Mesendoderm (in vitro differentiated cells): Measurements from ENCODE around the gene TLN1.

Source experiments
- DNase-seq: peaks from one replicate; pipeline ENCODE4 v3.0.0; 2013
- H2AK5ac ChIP-seq: 2 replicates; pipeline ENCODE4 v1.6.1; 2013; ENCODE audit warnings: low read length, inconsistent platforms
- H2BK120ac ChIP-seq: 2 replicates; pipeline ENCODE4 v1.6.1; 2013; ENCODE audit warnings: low read depth, mild to moderate bottlenecking, low read length, moderate library complexity, mixed read lengths
- H2BK15ac ChIP-seq: replicated peaks from 2 replicates; pipeline ENCODE4 v1.6.1; 2013; ENCODE audit warnings: low read depth, mild to moderate bottlenecking, moderate library complexity
- H2BK5ac ChIP-seq: 2 replicates; pipeline ENCODE4 v1.6.1; 2013; ENCODE audit warnings: low read length, inconsistent platforms
- H3K18ac ChIP-seq: 2 replicates; pipeline ENCODE4 v1.6.1; 2013; ENCODE audit warnings: mild to moderate bottlenecking, low read length, mixed read lengths
- H3K23ac ChIP-seq: one replicate; pipeline ENCODE4 v1.6.1; 2013; ENCODE audit warnings: low read length
- H3K27ac ChIP-seq: 2 replicates; pipeline ENCODE4 v1.5.1; 2013; ENCODE audit warnings: low read depth, mild to moderate bottlenecking, inconsistent platforms, low read length, moderate library complexity
- H3K27me3 ChIP-seq: 2 replicates; pipeline ENCODE4 v1.6.1; 2013; ENCODE audit warnings: low read length, control low read depth, mild to moderate bottlenecking, inconsistent platforms; ENCODE audit not compliant: insufficient read depth, poor library complexity
- H3K36me3 ChIP-seq: 2 replicates; pipeline ENCODE4 v1.6.1; 2013; ENCODE audit warnings: low read length, inconsistent platforms; ENCODE audit not compliant: control insufficient read depth, insufficient read depth
- H3K4ac ChIP-seq: one replicate; pipeline ENCODE4 v1.6.1; 2013; ENCODE audit warnings: low read depth, mild to moderate bottlenecking, low read length, moderate library complexity
- H3K4me1 ChIP-seq: 2 replicates; pipeline ENCODE4 v1.6.1; 2013; ENCODE audit warnings: low read depth, low read length, inconsistent platforms; ENCODE audit not compliant: control insufficient read depth
- H3K4me2 ChIP-seq: 2 replicates; pipeline ENCODE4 v1.6.1; 2013; ENCODE audit warnings: low read length
- H3K4me3 ChIP-seq: 2 replicates; pipeline ENCODE4 v1.5.1; 2013; ENCODE audit warnings: mild to moderate bottlenecking, low read length
- H3K56ac ChIP-seq: one replicate; pipeline ENCODE4 v1.6.1; 2013; ENCODE audit warnings: low read length
- H3K79me1 ChIP-seq: 2 replicates; pipeline ENCODE4 v1.6.1; 2013; ENCODE audit warnings: low read length, inconsistent platforms
- H3K79me2 ChIP-seq: 2 replicates; pipeline ENCODE4 v1.6.1; 2013; ENCODE audit warnings: mild to moderate bottlenecking, low read length; ENCODE audit not compliant: control insufficient read depth, insufficient read depth
- H3K9ac ChIP-seq: 2 replicates; pipeline ENCODE4 v1.6.1; 2013; ENCODE audit warnings: low read length, inconsistent platforms
- H4K5ac ChIP-seq: one replicate; pipeline ENCODE4 v1.6.1; 2013; ENCODE audit warnings: low read length
- H4K8ac ChIP-seq: one replicate; pipeline ENCODE4 v1.6.1; 2013; ENCODE audit warnings: low read depth, mild to moderate bottlenecking, control low read depth, low read length, moderate library complexity
- WGBS: extraction: QIAGEN DNeasy Blood & Tissue Kit; methylation state at CpG from one replicate; pipeline ENCODE4 v1.1.7; 2013; ENCODE audit warnings: low lambda C conversion rate, missing lambda C conversion rate; ENCODE audit not compliant: insufficient coverage; ENCODE audit errors: extremely low coverage; 5-methylcytosine and 5-hydroxymethylcytosine counted together

Gene TLN1

DNA sequence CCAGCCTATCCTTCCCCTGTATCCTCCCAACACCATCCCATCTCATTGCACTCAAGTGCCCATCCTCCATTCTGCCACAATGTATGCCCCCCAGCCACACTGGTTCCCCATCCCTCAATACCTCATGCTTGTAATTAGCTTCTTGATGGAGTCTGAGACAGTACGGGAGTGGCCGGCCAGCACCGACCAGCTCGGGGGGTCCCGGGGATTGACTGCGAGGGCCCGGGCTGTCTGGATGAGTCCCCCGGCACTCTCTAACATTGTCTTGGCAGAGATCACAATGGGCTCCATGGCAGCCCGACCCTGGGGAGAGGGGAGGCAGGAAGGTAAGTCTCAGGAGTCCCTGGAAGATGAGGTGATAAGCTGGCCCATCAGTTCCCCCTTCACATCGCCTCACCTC, 25.0 kb downstream of the TLN1 start:
- DNase-seq: no peak
- Histone ChIP-seq H3K27me3 (no peaks in the 10 kb centered on the region), H3K4ac (no peak overlapping the region), H3K23ac (no peak overlapping the region), H2BK5ac (no peak overlapping the region), H3K56ac (no peak overlapping the region), H3K9ac (no peak overlapping the region), H3K79me2 (no peaks in the 10 kb centered on the region), H3K27ac (no peak overlapping the region), H2BK15ac (no peak overlapping the region), H3K79me1 (no peaks in the 10 kb centered on the region), H3K4me2 (no peak overlapping the region), H2BK120ac (no peak overlapping the region), H3K4me3 (no peak overlapping the region), H4K5ac (no peak overlapping the region), H3K36me3 (peaks cover 46% of the 10 kb centered on the region), H4K8ac (no peak overlapping the region), H2AK5ac (no peak overlapping the region), H3K4me1 (no peaks in the 10 kb centered on the region), H3K18ac (no peak overlapping the region)
- no CpG with 5 or more reads among the region's 10 CpGs for WGBS

GRCh38 chr9:35705836-35706430, 26.1 kb downstream of the TLN1 start:
- Histone ChIP-seq H3K4me3 (no peak overlapping the region), H3K23ac (no peak overlapping the region), H4K8ac (no peak overlapping the region), H3K18ac (no peak overlapping the region), H4K5ac (no peak overlapping the region), H3K4ac (no peak overlapping the region), H3K79me1 (no peaks in the 10 kb centered on the region), H3K9ac (no peak overlapping the region), H3K27ac (no peak overlapping the region), H3K27me3 (no peaks in the 10 kb centered on the region), H3K79me2 (no peaks in the 10 kb centered on the region), H3K56ac (no peak overlapping the region), H3K36me3 (peaks cover 47% of the 10 kb centered on the region), H3K4me1 (no peaks in the 10 kb centered on the region), H3K4me2 (no peak overlapping the region), H2BK5ac (no peak overlapping the region), H2BK120ac (no peak overlapping the region), H2BK15ac (no peak overlapping the region), H2AK5ac (no peak overlapping the region)
- WGBS: no CpG with 5 or more reads among the region's 7 CpGs
- no peak for DNase-seq

- Histone ChIP-seq H3K36me3 (peaks cover 47% of the 10 kb centered on the region), H3K18ac (no peak overlapping the region), H3K79me2 (no peaks in the 10 kb centered on the region), H3K4me1 (no peaks in the 10 kb centered on the region), H3K23ac (no peak overlapping the region), H2BK5ac (no peak overlapping the region), H4K5ac (no peak overlapping the region), H3K4me3 (no peak overlapping the region), H3K4ac (no peak overlapping the region), H3K27ac (no peak overlapping the region), H2BK120ac (no peak overlapping the region), H3K79me1 (no peaks in the 10 kb centered on the region), H3K56ac (no peak overlapping the region), H2BK15ac (no peak overlapping the region), H4K8ac (no peak overlapping the region), H3K4me2 (no peak overlapping the region), H3K9ac (no peak overlapping the region), H3K27me3 (no peaks in the 10 kb centered on the region), H2AK5ac (no peak overlapping the region)
- WGBS: no CpG with 5 or more reads among the region's 8 CpGs
- no peak for DNase-seq
These were observed 26.6 kb downstream of the TLN1 start for GRCh38 chr9:35705372-35705771.

- H3K79me2 ChIP-seq: no peaks in the 10 kb centered on the region
- no peak overlapping the region for H2BK120ac ChIP-seq
- no peak overlapping the region for H3K56ac ChIP-seq
- H3K27me3 ChIP-seq: no peaks in the 10 kb centered on the region
- H4K8ac ChIP-seq: no peak overlapping the region
- H4K5ac ChIP-seq: no peak overlapping the region
- no peaks in the 10 kb centered on the region for H3K79me1 ChIP-seq
- H3K9ac ChIP-seq: no peak overlapping the region
- H2AK5ac ChIP-seq: no peak overlapping the region
- H3K4me1 ChIP-seq: no peaks in the 10 kb centered on the region
- no peak overlapping the region for H2BK15ac ChIP-seq
- H3K23ac ChIP-seq: no peak overlapping the region
- no peak overlapping the region for H3K18ac ChIP-seq
- H3K4me2 ChIP-seq: no peak overlapping the region
- WGBS: no CpG with 5 or more reads among the region's 26 CpGs
- no peak overlapping the region for H3K4me3 ChIP-seq
- H3K27ac ChIP-seq: no peak overlapping the region
- H2BK5ac ChIP-seq: no peak overlapping the region
- peaks cover 53% of the 10 kb centered on the region for H3K36me3 ChIP-seq
- no peak for DNase-seq
- no peak overlapping the region for H3K4ac ChIP-seq
These were observed 27.9 kb downstream of the TLN1 start for GRCh38 chr9:35703906-35704672.

GRCh38 chr9:35702696-35703095, 29.3 kb downstream of the TLN1 start:
- Histone ChIP-seq H2BK15ac (no peak overlapping the region), H3K79me2 (no peaks in the 10 kb centered on the region), H3K4ac (no peak overlapping the region), H2AK5ac (no peak overlapping the region), H3K56ac (no peak overlapping the region), H3K36me3 (peaks cover 58% of the 10 kb centered on the region), H3K4me1 (no peaks in the 10 kb centered on the region), H3K79me1 (no peaks in the 10 kb centered on the region), H3K9ac (no peak overlapping the region), H3K27me3 (no peaks in the 10 kb centered on the region), H4K8ac (no peak overlapping the region), H4K5ac (no peak overlapping the region), H3K4me3 (no peak overlapping the region), H3K27ac (no peak overlapping the region), H3K18ac (no peak overlapping the region), H3K4me2 (no peak overlapping the region), H2BK5ac (no peak overlapping the region), H3K23ac (no peak overlapping the region), H2BK120ac (no peak overlapping the region)
- DNase-seq: no peak
- WGBS: no CpG with 5 or more reads among the region's 7 CpGs

DNA sequence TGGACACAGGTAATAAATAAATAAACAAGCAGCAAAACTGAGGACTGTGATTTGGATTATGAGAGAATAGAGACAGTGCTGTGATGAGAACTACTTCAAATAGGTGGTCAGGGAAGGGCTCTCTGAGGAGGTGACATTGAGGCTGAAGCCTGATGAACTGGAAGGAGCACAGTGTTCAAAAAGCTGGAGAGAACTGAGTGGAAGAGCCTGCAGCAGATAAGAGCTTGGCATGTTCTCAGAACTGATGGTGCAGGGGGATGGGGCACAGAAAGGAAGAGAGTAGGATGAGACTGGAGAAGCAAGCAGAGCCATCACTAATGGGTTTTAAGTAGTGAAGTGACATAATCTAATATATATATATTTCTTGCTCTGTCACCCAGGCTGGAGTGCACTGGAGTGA, 31.1 kb downstream of the TLN1 start:
- H2BK15ac ChIP-seq: no peak overlapping the region
- H3K18ac ChIP-seq: no peak overlapping the region
- H3K27ac ChIP-seq: no peak overlapping the region
- no peak overlapping the region for H3K4ac ChIP-seq
- H3K36me3 ChIP-seq: peaks cover 54% of the 10 kb centered on the region
- H3K4me1 ChIP-seq: no peaks in the 10 kb centered on the region
- no peak overlapping the region for H3K4me3 ChIP-seq
- H3K27me3 ChIP-seq: no peaks in the 10 kb centered on the region
- no peak for DNase-seq
- no peak overlapping the region for H2BK120ac ChIP-seq
- no peak overlapping the region for H4K5ac ChIP-seq
- H3K23ac ChIP-seq: no peak overlapping the region
- H3K79me2 ChIP-seq: no peaks in the 10 kb centered on the region
- H3K56ac ChIP-seq: no peak overlapping the region
- no peak overlapping the region for H2AK5ac ChIP-seq
- no peak overlapping the region for H3K4me2 ChIP-seq
- H3K9ac ChIP-seq: no peak overlapping the region
- H2BK5ac ChIP-seq: no peak overlapping the region
- no peak overlapping the region for H4K8ac ChIP-seq
- no peaks in the 10 kb centered on the region for H3K79me1 ChIP-seq
